ENCODE data around the gene IRS1.

Gene IRS1

GRCh38 chr2:226793646-226794045 lies 6.0 kb downstream of the IRS1 start:
- in situ Hi-C loops (cut with HindIII; ENCODE audit: low sequenced_read_pairs) = no loop called here

- in situ Hi-C loops (cut with HindIII; ENCODE audit: low sequenced_read_pairs) = no loop called here
These were observed 7.3 kb downstream of the IRS1 start for GRCh38 chr2:226792155-226792881.

GRCh38 chr2:226791487-226792081 lies 8.0 kb downstream of the IRS1 start:
- in situ Hi-C loops (cut with HindIII; ENCODE audit: low sequenced_read_pairs) = no loop called here

GRCh38 chr2:226791056-226791486 lies 8.5 kb downstream of the IRS1 start:
- in situ Hi-C loops (cut with HindIII; ENCODE audit: low sequenced_read_pairs) = no loop called here

DNA sequence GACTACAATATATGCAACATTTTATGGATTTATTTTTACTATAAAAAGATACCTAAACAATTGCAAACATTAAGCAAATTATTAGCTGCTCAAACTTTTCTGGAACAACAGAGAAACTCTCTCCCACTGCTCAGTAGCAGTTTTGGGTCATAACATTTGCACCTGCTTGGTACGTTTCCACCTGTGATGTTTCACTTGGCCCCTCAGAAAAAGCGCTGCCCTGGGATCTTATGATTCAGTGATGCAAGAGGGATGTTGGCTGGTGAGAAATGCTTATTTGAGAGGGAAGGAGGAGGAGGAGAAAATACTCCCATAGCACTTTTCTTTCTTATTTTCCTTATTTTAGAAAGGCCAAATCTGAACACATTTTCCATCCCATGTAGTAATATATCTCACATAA lies 9.2 kb downstream of the IRS1 start:
- in situ Hi-C loops (cut with HindIII; ENCODE audit: low sequenced_read_pairs) = no loop called here

DNA sequence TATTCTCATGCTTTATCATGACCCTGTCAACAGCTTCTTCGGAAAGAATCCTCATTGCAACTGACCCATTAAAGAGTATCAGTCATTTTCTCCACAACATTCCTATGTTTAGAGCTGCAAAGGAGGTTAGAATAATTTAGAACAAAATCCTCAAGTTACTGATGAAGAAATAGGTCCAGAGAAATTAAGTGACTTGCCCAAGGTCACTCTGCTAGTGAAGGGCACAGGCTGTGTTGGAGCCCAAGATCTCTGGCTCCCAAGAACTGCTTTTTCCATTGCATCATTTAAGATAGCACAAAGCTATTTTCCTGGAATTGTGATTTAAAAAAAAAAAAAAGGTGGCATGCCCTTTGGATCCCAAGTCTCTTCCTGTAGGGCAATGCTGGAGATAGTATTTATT lies 9.6 kb downstream of the IRS1 start:
- in situ Hi-C loops (cut with HindIII; ENCODE audit: low sequenced_read_pairs) = no loop called here

- in situ Hi-C loops (cut with HindIII; ENCODE audit: low sequenced_read_pairs) = no loop called here
These were observed 10.6 kb downstream of the IRS1 start for GRCh38 chr2:226788881-226789490.

GRCh38 chr2:226788064-226788463 lies 11.6 kb downstream of the IRS1 start:
- in situ Hi-C loops (cut with HindIII; ENCODE audit: low sequenced_read_pairs) = no loop called here

GRCh38 chr2:226783885-226784284 lies 15.7 kb downstream of the IRS1 start:
- in situ Hi-C loops (cut with HindIII; ENCODE audit: low sequenced_read_pairs) = no loop called here

GRCh38 chr2:226782092-226782713 lies 17.4 kb downstream of the IRS1 start:
- in situ Hi-C loops (cut with HindIII; ENCODE audit: low sequenced_read_pairs) = no loop called here

DNA sequence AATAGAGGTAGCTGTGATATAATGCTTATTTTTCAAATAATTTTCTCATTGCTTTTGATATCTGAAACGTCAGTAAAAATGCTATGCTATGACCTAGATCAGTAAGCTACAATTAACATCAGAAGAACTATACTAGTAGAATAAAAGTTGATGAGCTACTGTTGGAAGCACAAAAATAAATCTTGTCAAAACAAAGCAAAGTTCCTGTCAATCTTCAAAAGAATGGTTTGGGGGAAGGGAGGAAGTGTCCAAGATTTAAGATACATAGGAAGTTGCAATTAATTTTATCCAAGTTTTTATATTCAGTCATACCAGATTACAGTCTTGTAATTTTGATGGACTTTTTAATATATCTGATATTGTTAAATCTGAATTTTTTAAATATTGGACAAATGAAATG lies 19.2 kb downstream of the IRS1 start:
- in situ Hi-C loops (cut with HindIII; ENCODE audit: low sequenced_read_pairs) = no loop called here

GRCh38 chr2:226777611-226778010 lies 22.0 kb downstream of the IRS1 start:
- in situ Hi-C loops (cut with HindIII; ENCODE audit: low sequenced_read_pairs) = loop anchor here (5.0 kb wide), 1 partner anchor 85 kb away; no protein-coding TSS in a partner anchor

- in situ Hi-C loops (cut with HindIII; ENCODE audit: low sequenced_read_pairs) = loop anchor here (5.0 kb wide), 1 partner anchor 84 kb away; no protein-coding TSS in a partner anchor
These were observed 23.5 kb downstream of the IRS1 start for GRCh38 chr2:226776104-226776503.

- in situ Hi-C loops (cut with HindIII; ENCODE audit: low sequenced_read_pairs) = loop anchor here (5.0 kb wide), 1 partner anchor 83 kb away; no protein-coding TSS in a partner anchor
These were observed 24.5 kb downstream of the IRS1 start for GRCh38 chr2:226775032-226775509.

DNA sequence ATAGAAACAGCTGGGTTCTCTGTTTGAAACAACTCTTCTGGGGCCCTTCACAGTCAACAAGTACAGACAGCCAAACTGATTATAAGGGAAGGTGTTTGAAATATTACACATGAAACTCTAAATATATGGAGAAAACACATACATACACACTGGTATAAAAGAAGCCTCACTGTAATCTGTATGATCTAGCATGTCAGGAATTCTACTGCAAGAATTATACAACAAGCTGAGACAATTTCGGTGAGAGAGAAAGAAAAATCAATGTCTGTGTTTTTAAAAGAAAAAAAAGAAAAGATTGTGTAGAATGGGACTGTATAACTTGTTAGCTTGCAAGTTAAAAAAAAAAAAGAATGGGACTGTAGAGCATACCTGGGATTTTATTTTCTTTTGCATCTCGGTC lies 26.3 kb downstream of the IRS1 start:
- in situ Hi-C loops (cut with HindIII; ENCODE audit: low sequenced_read_pairs) = no loop called here

DNA sequence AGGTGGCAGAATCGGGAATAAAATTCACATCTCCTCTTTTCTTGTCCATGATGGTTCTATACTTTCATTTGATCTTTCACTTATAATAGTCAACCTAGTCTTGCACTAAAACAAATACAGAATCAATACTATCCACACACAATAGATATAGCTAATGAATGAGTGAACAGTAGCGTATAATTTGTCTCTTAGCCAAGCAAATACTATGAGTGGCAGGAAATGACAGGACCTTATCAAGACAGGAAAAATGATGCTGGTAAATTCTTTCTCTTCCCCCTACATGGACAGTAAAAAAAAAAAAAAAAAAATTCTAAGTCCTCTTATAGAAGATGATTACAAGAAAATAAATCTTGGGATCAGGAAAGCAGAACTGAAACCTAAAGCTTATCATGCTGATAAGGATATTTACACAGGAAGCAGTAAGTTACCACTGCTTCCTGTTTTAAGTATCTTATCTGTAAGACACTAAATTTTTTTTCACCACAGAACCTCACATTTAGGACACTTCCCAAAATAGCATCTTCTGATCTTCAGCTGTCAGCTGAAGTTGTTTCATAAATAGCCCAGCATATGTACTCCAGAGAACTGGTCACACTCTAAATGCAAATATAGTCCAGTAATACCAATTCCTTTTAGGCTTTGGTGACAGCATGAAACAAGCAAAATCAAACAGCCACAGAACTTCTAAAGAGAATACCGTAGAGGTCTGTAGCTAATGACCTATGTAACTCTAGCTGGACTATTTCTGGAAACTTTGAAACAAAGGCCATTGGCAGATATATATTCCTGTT lies 27.0 kb downstream of the IRS1 start:
- in situ Hi-C loops (cut with HindIII; ENCODE audit: low sequenced_read_pairs) = no loop called here

DNA sequence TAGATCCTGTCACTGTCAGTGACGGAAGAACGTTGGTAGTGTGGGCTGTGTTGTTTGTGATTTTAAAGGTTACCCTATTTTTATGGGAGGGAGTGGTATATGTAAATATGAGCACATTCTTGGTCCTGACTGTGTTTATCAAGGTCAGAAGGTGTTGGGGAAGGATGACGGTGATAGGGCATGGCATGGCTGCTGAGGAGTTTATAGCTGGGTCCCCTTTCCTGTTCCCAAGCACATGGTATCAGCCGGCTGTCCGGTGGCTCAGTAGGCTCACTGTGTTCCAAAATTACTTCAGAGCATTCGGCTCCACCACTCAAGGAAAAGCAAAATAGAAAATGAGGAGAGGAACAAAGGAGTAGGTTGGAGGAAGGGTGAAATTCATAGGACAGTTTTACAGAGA lies 28.6 kb downstream of the IRS1 start:
- in situ Hi-C loops (cut with HindIII; ENCODE audit: low sequenced_read_pairs) = no loop called here

- in situ Hi-C loops (cut with HindIII; ENCODE audit: low sequenced_read_pairs) = no loop called here
These were observed 32.4 kb downstream of the IRS1 start for GRCh38 chr2:226767056-226767813.

GRCh38 chr2:226766352-226767055 lies 33.1 kb downstream of the IRS1 start:
- in situ Hi-C loops (cut with HindIII; ENCODE audit: low sequenced_read_pairs) = no loop called here
